Upper lobe of left lung (tissue), 6 donors: ENCODE data around the gene ADI1. TPM values are rescaled to one million over a fixed set of nuclear protein-coding genes. Genes with fewer than 3 reads are reported as not detected.

ENCODE experiments used
- ATAC-seq, 2 donors: fragments of 200-7000 bp; cut with Tn5 transposase; one replicate each; pipeline ENCODE4 v1.9.1; 2022; ENCODE audit warnings: mild to moderate bottlenecking in 2 of 2, moderate library complexity in 2 of 2; ENCODE audit not compliant: low FRiP score in 2 of 2
- DNase-seq, 2 donors: peaks; one replicate each; pipeline ENCODE4 v3.0.0-alpha.2; 2019 to 2020
- H3K27ac ChIP-seq, 4 donors: fragments of 200-600 bp; sonication (generic); one replicate each; pipeline ENCODE4 v1.5.1; 2016 to 2019
- H3K27me3 ChIP-seq, 4 donors: fragments of 200-600 bp; sonication (generic); one replicate each; pipeline ENCODE4 v1.5.1; 2017 to 2019
- H3K36me3 ChIP-seq, 4 donors: fragments of 200-600 bp; sonication (generic); one replicate each; pipeline ENCODE4 v1.5.1; 2016 to 2019
- H3K4me1 ChIP-seq, 4 donors: fragments of 200-600 bp; sonication (generic); one replicate each; pipeline ENCODE4 v1.5.1; 2018 to 2019
- H3K4me3 ChIP-seq, 4 donors: fragments of 200-600 bp; sonication (generic); one replicate each; pipeline ENCODE4 v1.5.1; 2017 to 2019; ENCODE audit warnings: mild to moderate bottlenecking in 2 of 4, moderate library complexity in 1 of 4
- H3K9me3 ChIP-seq, 4 donors: fragments of 200-600 bp; sonication (generic); one replicate each; pipeline ENCODE4 v1.5.1; 2018 to 2019
- EP300 ChIP-seq, 4 donors: sonication (generic); formaldehyde crosslinking; IDR thresholded peaks; one replicate each; pipeline ENCODE4 v1.5.1; 2017; ENCODE audit warnings: antibody characterized with exemption in 4 of 4, control low read depth in 2 of 4
- POLR2A ChIP-seq, 4 donors: fragments of 450-650 bp; IDR thresholded peaks; one replicate each; pipeline ENCODE4 v1.5.1; 2016 to 2017; ENCODE audit warnings: antibody characterized with exemption in 4 of 4, mild to moderate bottlenecking in 2 of 4
- POLR2AphosphoS5 ChIP-seq, 2 donors: sonication (generic); formaldehyde crosslinking; IDR thresholded peaks; one replicate each; pipeline ENCODE4 v1.5.1; 2017; ENCODE audit warnings: antibody characterized with exemption in 2 of 2
- WGBS, 2 donors: methylation state at CpG; one replicate each; pipeline ENCODE4 v1.1.5; 2017 to 2018; 5-methylcytosine and 5-hydroxymethylcytosine counted together
- total RNA-seq, 6 donors: library from RNA; depleted of rRNA in 4 of 6; stranded (reverse); fragments of >200 nt in 4 of 6; gene quantifications; one replicate each; pipeline versions ENCODE4 v1.1.0 to v1.2.1, GENCODE V29; 2016 to 2021
- TF ChIP-seq, protein P1 (sequence below), 6 experiments: fragments of 450-650 bp in 4 of 6; fragments of 200-600 bp in 2 of 6; sonication (generic) in 2 of 6; IDR thresholded peaks; one replicate each; pipeline ENCODE4 v1.5.1; 2016 to 2019; ENCODE audit warnings: antibody characterized with exemption in 6 of 6
- donor health status: DM: no; HTN: no; CAD: no; lungs with moderate emphysema.
- donor health status: DM: no; HTN: yes; CAD: no; lungs with severe emphysema.

Gene ADI1
- total RNA-seq, 6 donors from 2014 or later = 40.9 to 87.3 (median 77.3) TPM

DNA sequence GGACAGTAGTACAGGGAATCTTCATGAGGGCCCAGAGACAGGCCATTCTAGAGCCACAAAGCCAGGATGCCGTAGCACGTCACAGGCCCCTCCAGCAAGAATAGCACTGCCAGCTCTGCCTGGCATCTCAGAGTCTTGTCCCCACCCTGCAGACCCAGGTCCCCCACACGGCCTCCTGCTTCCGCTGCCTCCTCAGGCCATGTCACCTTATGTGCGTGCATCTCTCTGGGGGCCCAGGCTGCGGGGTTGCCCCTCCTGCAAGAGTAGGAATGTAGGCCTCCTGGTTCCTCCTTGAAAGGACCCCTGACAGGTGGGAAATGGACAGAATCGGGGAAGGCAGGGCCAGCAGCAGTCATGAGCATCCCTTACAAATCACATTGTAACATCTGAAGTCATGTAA lies 49.8 kb downstream of the ADI1 start:
- Histone ChIP-seq H3K36me3 (peaks cover 6 to 98% (median 61%) of the 10 kb centered on the region in 4 donors), H3K9me3 (no peaks in the 10 kb centered on the region), H3K27me3 (no peaks in the 10 kb centered on the region), H3K4me1 (peaks cover 4 to 8% (median 7%) of the 10 kb centered on the region in 4 donors), H3K4me3 (no peak overlapping the region), H3K27ac (peak overlapping the region; percentile 54 to 86 (median 76))
- ATAC-seq (no peak), DNase-seq (no peak)
- no peak for TF ChIP-seq EP300 (IDR thresholded peaks at IDR 0.05)
- TF ChIP-seq POLR2AphosphoS5 (IDR thresholded peaks at IDR 0.05) = no peak
- TF ChIP-seq, protein P1, sequence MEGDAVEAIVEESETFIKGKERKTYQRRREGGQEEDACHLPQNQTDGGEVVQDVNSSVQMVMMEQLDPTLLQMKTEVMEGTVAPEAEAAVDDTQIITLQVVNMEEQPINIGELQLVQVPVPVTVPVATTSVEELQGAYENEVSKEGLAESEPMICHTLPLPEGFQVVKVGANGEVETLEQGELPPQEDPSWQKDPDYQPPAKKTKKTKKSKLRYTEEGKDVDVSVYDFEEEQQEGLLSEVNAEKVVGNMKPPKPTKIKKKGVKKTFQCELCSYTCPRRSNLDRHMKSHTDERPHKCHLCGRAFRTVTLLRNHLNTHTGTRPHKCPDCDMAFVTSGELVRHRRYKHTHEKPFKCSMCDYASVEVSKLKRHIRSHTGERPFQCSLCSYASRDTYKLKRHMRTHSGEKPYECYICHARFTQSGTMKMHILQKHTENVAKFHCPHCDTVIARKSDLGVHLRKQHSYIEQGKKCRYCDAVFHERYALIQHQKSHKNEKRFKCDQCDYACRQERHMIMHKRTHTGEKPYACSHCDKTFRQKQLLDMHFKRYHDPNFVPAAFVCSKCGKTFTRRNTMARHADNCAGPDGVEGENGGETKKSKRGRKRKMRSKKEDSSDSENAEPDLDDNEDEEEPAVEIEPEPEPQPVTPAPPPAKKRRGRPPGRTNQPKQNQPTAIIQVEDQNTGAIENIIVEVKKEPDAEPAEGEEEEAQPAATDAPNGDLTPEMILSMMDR (IDR thresholded peaks at IDR 0.05) = no peak
- no peak for TF ChIP-seq POLR2A (IDR thresholded peaks at IDR 0.05)
- 95 to 96% methylated on average over 5 to 7 of the region's 7 CpGs for WGBS, 2 donors

DNA sequence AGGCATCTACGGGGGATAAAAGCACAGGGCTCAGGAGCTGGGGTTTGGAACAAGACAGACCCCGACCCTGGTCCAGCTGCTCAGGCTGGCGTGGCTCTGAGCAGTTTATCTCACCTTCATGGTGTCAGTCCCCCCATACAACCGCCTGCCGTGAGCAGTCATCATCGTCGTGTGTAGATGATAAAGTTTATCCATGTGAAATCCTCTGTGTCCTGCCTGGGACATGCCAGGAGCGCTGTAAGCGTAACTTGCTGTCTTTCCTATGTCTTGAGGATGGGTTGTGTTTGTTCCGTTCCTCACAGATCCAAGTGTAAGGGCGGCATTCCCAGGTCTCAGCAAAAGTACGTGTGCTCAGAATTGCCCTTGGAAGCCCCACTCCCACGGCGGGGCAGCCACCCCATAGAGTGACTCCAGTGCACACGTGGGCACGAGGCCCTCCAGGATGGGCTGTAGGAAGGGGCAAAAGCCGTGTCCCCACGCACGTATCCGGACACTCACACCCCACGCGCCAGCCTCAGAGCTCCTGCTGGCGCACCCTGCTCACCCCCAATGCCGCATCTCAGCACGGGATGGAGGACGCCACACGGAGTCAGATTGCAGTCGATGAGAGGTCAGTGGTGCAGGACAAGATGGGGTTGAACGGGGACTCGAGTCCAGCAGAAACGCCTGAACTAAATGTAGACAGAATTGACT lies 50.9 kb downstream of the ADI1 start:
- 95% methylated on average over 18 to 31 of the region's 31 CpGs for WGBS, 2 donors
- ATAC-seq = no peak
- DNase-seq = no peak
- no peak for TF ChIP-seq EP300 (IDR thresholded peaks at IDR 0.05)
- TF ChIP-seq, protein P1 (IDR thresholded peaks at IDR 0.05) = no peak
- TF ChIP-seq POLR2AphosphoS5 (IDR thresholded peaks at IDR 0.05) = no peak
- TF ChIP-seq POLR2A (IDR thresholded peaks at IDR 0.05) = no peak
- peak overlapping the region in 1 of 4 donors; percentile 11 for H3K27ac ChIP-seq
- no peaks in the 10 kb centered on the region for H3K27me3 ChIP-seq
- H3K9me3 ChIP-seq = no peaks in the 10 kb centered on the region
- peaks cover 6 to 98% (median 62%) of the 10 kb centered on the region in 4 donors for H3K36me3 ChIP-seq
- H3K4me3 ChIP-seq = no peak overlapping the region
- peaks cover 4 to 8% (median 7%) of the 10 kb centered on the region in 4 donors for H3K4me1 ChIP-seq

DNA sequence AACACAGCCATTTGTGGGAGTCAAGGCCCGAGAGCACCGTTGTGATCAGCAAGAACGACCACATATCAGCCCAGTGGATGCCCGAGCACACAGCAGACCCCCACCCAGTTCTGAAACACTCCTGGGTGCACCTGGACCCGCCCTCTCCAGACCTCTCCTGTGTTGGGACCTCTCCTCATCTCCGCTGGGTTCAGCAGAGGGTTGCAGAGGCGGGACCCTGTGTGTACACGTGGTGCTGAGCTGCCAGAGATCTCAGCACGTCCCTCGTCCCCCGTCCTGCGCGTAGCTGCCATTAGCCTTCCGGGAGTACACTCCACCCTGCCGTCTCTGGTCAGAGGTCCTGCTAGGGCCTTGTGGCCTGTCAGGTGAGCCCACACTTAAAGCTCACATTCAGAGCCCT lies 51.7 kb downstream of the ADI1 start:
- TF ChIP-seq POLR2AphosphoS5 (IDR thresholded peaks at IDR 0.05) = no peak
- TF ChIP-seq EP300 (IDR thresholded peaks at IDR 0.05) = no peak
- TF ChIP-seq, protein P1 (IDR thresholded peaks at IDR 0.05) = no peak
- TF ChIP-seq POLR2A (IDR thresholded peaks at IDR 0.05) = no peak
- Histone ChIP-seq H3K4me1 (peaks cover 4 to 8% (median 7%) of the 10 kb centered on the region in 4 donors), H3K9me3 (no peaks in the 10 kb centered on the region), H3K27me3 (no peaks in the 10 kb centered on the region), H3K27ac (no peak overlapping the region), H3K4me3 (no peak overlapping the region), H3K36me3 (peaks cover 6 to 97% (median 60%) of the 10 kb centered on the region in 4 donors)
- ATAC-seq (no peak), DNase-seq (no peak)
- 95 to 98% methylated on average over 8 to 15 of the region's 15 CpGs for WGBS, 2 donors

DNA sequence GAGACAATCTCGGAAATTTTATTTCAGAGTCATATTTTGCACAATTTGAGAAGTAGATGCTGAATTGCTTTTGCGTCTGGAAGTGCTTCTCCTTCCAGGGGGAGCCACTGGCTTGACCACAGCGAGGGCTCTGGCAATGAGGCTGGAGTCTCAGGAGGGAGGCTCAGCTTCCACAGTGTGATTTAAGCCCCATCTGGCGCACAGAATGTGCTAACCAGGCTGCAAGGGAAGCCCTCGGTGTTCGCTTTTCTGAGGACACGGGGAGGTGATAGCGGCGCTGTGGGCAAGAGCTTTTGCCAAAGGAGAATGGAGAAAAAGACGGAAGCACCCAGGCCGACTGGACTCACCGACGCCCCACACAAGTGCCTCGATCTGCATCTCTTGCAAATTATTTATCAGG lies 52.4 kb downstream of the ADI1 start:
- DNase-seq (no peak), ATAC-seq (no peak)
- Histone ChIP-seq H3K36me3 (peaks cover 0 to 90% (median 56%) of the 10 kb centered on the region in 4 donors), H3K27me3 (no peaks in the 10 kb centered on the region), H3K4me3 (no peak overlapping the region), H3K27ac (no peak overlapping the region), H3K9me3 (no peaks in the 10 kb centered on the region), H3K4me1 (peaks cover 5 to 10% (median 7%) of the 10 kb centered on the region in 4 donors)
- 88 to 91% methylated on average over 14 of the region's 14 CpGs for WGBS, 2 donors
- TF ChIP-seq EP300 (IDR thresholded peaks at IDR 0.05) = no peak
- no peak for TF ChIP-seq POLR2A (IDR thresholded peaks at IDR 0.05)
- TF ChIP-seq, protein P1 (IDR thresholded peaks at IDR 0.05) = no peak
- TF ChIP-seq POLR2AphosphoS5 (IDR thresholded peaks at IDR 0.05) = no peak

DNA sequence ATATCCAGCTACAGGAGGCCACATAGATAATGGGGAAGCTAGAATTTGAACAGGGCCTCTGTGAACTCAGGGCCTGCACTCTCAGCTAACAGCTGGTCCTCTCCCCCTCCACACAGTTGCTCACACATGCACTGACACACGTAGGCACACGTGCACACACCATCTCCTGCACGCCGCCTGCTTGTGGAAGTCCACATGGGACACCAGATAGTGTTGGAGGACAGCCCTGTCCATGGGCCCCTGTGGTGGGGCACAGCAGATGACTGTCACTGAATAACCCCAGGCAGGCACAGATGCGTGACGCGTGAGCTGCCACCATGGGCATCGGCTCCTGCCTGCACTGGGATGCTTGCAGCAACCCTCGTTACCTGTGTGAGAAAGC lies 52.9 kb downstream of the ADI1 start:
- H3K9me3 ChIP-seq = no peaks in the 10 kb centered on the region
- TF ChIP-seq, protein P1 (IDR thresholded peaks at IDR 0.05) = no peak
- no peak for TF ChIP-seq EP300 (IDR thresholded peaks at IDR 0.05)
- DNase-seq (no peak), ATAC-seq (no peak)
- no peak overlapping the region for H3K4me3 ChIP-seq
- WGBS, 2 donors = 92 to 95% methylated on average over 7 to 9 of the region's 9 CpGs
- H3K27me3 ChIP-seq = no peaks in the 10 kb centered on the region
- H3K36me3 ChIP-seq = peaks cover 0 to 85% (median 58%) of the 10 kb centered on the region in 4 donors
- peaks cover 5 to 15% (median 11%) of the 10 kb centered on the region in 4 donors for H3K4me1 ChIP-seq
- H3K27ac ChIP-seq = peak overlapping the region in 1 of 4 donors; percentile 16
